Esophagus muscularis mucosa (tissue), 4 donors: ENCODE results near the gene TMC1.

Experiments used
- CTCF ChIP-seq, 3 experiments: fragments of 200-600 bp in 2 of 3; fragments of 450-650 bp in 1 of 3; sonication (generic) in 2 of 3; IDR thresholded peaks; one replicate each; pipeline ENCODE4 v1.5.1; 2017 to 2019; ENCODE audit warnings: antibody characterized with exemption in 3 of 3, mild to moderate bottlenecking in 2 of 3, moderate library complexity in 1 of 3
- EP300 ChIP-seq: sonication (generic); formaldehyde crosslinking; IDR thresholded peaks from one replicate; pipeline ENCODE4 v1.6.1; 2017; ENCODE audit warnings: antibody characterized with exemption
- POLR2A ChIP-seq: fragments of 450-650 bp; IDR thresholded peaks from one replicate; pipeline ENCODE4 v1.6.1; 2017; ENCODE audit warnings: antibody characterized with exemption, moderate library complexity, mild to moderate bottlenecking, low read depth
- POLR2AphosphoS5 ChIP-seq, 2 donors: sonication (generic); formaldehyde crosslinking; IDR thresholded peaks; one replicate each; pipeline ENCODE4 v1.6.1; 2017; ENCODE audit warnings: antibody characterized with exemption in 2 of 2

- no peak for TF ChIP-seq CTCF (IDR thresholded peaks at IDR 0.05)
- TF ChIP-seq POLR2AphosphoS5 (IDR thresholded peaks at IDR 0.05), result no peak
- no peak for TF ChIP-seq POLR2A
- no peak for TF ChIP-seq EP300
Observed at GRCh38 chr9:72779614-72780013, 258.2 kb downstream of the TMC1 start.
